Liver (tissue), 3 donors: ENCODE measurements around the gene CFAP45.

Experiments
- RXRA ChIP-seq, 2 donors: IDR thresholded peaks; 2 replicates each; pipeline ENCODE4 v1.6.1; 2017 to 2018; ENCODE audit warnings: antibody characterized with exemption in 2 of 2, mild to moderate bottlenecking in 1 of 2
- SP1 ChIP-seq: IDR thresholded peaks from 2 replicates; pipeline ENCODE4 v1.6.1; 2018; ENCODE audit warnings: antibody characterized with exemption, mild to moderate bottlenecking
- TF ChIP-seq, protein P1 (sequence below): fragments of 150-350 bp; IDR thresholded peaks from 2 replicates; pipeline ENCODE4 v1.5.1; 2017; ENCODE audit warnings: improper control_type of control experiment, low read depth, low read length; ENCODE audit not compliant: missing input control
- TF ChIP-seq, protein P2 (sequence below): IDR thresholded peaks from 2 replicates; pipeline ENCODE4 v1.6.1; 2016; ENCODE audit warnings: antibody characterized with exemption
- donor health status: healthy.
- donor health status: healthy.

DNA sequence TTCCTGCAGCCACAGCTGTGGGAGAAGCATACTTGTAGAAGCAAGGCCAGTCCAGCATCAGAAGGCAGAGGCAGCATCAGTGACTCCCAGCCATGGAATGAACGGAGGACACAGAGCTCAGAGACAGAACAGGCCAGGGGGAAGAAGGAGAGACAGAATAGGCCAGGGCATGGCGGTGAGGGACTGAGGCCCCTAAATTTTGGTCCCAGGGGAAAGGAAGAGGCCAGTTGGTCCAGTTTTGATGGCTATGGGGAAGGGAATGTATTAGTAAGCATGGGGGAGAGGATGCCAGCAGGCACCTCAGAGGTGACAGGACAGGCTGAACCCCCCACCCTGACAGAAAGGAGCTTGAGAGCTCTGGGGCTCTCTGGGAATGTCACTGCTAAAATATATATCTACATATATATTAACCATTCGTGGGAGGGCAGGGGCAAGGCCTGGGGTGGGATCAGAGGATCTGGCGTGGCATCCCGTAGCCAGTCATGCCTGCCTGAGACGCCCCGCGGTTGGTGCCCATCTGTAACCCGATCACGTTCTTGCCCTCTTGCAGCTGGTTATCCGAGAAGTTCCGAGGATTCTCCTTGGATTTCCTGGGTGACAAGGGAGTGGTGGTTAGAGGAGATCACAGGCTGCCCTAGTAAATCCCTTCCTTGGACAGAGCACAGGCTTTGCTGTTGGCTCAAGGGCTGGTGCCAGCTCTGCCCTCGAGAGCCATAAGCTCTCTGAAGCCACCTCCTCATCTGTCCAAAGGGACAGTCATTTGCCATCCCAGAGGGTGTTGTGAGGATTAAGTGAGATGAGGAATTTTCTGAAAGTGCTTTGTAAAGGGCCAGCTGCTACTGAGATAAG, 18.6 kb upstream of the CFAP45 start:
- TF ChIP-seq, protein P1, sequence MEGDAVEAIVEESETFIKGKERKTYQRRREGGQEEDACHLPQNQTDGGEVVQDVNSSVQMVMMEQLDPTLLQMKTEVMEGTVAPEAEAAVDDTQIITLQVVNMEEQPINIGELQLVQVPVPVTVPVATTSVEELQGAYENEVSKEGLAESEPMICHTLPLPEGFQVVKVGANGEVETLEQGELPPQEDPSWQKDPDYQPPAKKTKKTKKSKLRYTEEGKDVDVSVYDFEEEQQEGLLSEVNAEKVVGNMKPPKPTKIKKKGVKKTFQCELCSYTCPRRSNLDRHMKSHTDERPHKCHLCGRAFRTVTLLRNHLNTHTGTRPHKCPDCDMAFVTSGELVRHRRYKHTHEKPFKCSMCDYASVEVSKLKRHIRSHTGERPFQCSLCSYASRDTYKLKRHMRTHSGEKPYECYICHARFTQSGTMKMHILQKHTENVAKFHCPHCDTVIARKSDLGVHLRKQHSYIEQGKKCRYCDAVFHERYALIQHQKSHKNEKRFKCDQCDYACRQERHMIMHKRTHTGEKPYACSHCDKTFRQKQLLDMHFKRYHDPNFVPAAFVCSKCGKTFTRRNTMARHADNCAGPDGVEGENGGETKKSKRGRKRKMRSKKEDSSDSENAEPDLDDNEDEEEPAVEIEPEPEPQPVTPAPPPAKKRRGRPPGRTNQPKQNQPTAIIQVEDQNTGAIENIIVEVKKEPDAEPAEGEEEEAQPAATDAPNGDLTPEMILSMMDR = no peak
- TF ChIP-seq, protein P2, sequence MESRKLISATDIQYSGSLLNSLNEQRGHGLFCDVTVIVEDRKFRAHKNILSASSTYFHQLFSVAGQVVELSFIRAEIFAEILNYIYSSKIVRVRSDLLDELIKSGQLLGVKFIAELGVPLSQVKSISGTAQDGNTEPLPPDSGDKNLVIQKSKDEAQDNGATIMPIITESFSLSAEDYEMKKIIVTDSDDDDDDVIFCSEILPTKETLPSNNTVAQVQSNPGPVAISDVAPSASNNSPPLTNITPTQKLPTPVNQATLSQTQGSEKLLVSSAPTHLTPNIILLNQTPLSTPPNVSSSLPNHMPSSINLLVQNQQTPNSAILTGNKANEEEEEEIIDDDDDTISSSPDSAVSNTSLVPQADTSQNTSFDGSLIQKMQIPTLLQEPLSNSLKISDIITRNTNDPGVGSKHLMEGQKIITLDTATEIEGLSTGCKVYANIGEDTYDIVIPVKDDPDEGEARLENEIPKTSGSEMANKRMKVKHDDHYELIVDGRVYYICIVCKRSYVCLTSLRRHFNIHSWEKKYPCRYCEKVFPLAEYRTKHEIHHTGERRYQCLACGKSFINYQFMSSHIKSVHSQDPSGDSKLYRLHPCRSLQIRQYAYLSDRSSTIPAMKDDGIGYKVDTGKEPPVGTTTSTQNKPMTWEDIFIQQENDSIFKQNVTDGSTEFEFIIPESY = no peak
- no peak for TF ChIP-seq RXRA (IDR thresholded peaks at IDR 0.05)
- no peak for TF ChIP-seq SP1
